B cell (primary cell): Measurements from ENCODE around the gene FAM234A. TPM values are rescaled to one million over a fixed set of nuclear protein-coding genes. Genes with fewer than 3 reads are reported as not detected.

Source experiments
- ATAC-seq: fragments of 200-7000 bp; cut with Tn5 transposase; one replicate; pipeline ENCODE4 v1.10.0; 2021; ENCODE audit warnings: low read depth, mild to moderate bottlenecking, moderate number of reproducible peaks, moderate library complexity
- CTCF ChIA-PET: fragments of 350-600 bp; sonication (Branson Sonifier 250); formaldehyde crosslinking; loops from one replicate; lab custom pipeline; 2021; ENCODE audit warnings: antibody characterized with exemption, inconsistent platforms; lab: Charles Lee
- POLR2A ChIA-PET: fragments of 350-600 bp; sonication (Branson Sonifier 250); formaldehyde crosslinking; loops from one replicate; lab custom pipeline; 2021; ENCODE audit warnings: antibody characterized with exemption; lab: Charles Lee
- DNase-seq: peaks from one replicate; pipeline ENCODE4 v3.0.0; 2013
- H2AFZ ChIP-seq: 2 replicates; pipeline ENCODE4 v1.6.1; 2012; ENCODE audit warnings: mild to moderate bottlenecking, low read depth, low read length; ENCODE audit not compliant: insufficient read depth, poor library complexity, severe bottlenecking
- H3K27ac ChIP-seq, 2 donors: 1 replicate in 1 of 2; 2 replicates in 1 of 2; pipeline ENCODE4 v1.5.1; 2012 to 2013; ENCODE audit warnings: low read length in 2 of 2, mild to moderate bottlenecking in 2 of 2, moderate library complexity in 1 of 2
- H3K27me3 ChIP-seq, 4 experiments: fragments of 200-600 bp in 1 of 4; sonication (generic) in 1 of 4; replicated peaks in 1 of 4; 1 replicate in 2 of 4; 2 replicates in 2 of 4; pipeline versions ENCODE4 v1.6.1 to v1.7.0; 2013 to 2016; ENCODE audit warnings: low read length in 3 of 4, mild to moderate bottlenecking in 2 of 4, mixed read lengths in 1 of 4, moderate library complexity in 1 of 4; ENCODE audit not compliant: insufficient read depth in 4 of 4, control insufficient read depth in 3 of 4; ENCODE audit errors: control extremely low read depth in 1 of 4
- H3K36me3 ChIP-seq, 2 experiments: replicated peaks in 1 of 2; 1 replicate in 1 of 2; 2 replicates in 1 of 2; pipeline versions ENCODE4 v1.6.1 to v1.7.1; 2013; ENCODE audit warnings: low read length in 1 of 2; ENCODE audit not compliant: insufficient read depth in 2 of 2, control insufficient read depth in 1 of 2; ENCODE audit errors: control extremely low read depth in 1 of 2, extremely low read depth in 1 of 2
- H3K4me1 ChIP-seq, 2 donors: fragments of 200-600 bp in 1 of 2; sonication (generic) in 1 of 2; 1 replicate in 1 of 2; 2 replicates in 1 of 2; pipeline versions ENCODE4 v1.5.1 to v1.6.1; 2013 to 2017; ENCODE audit warnings: low read length in 2 of 2; ENCODE audit not compliant: control insufficient read depth in 2 of 2, insufficient read depth in 2 of 2
- H3K4me2 ChIP-seq: replicated peaks from 2 replicates; pipeline ENCODE3; 2012; ENCODE audit warnings: mild to moderate bottlenecking, low read depth, low read length; ENCODE audit not compliant: poor library complexity, severe bottlenecking
- H3K4me3 ChIP-seq, 5 experiments: fragments of 200-600 bp in 1 of 5; sonication (generic) in 1 of 5; 1 replicate in 3 of 5; 2 replicates in 2 of 5; pipeline versions ENCODE4 v1.5.1 to v1.7.0; 2011 to 2016; ENCODE audit warnings: low read length in 4 of 5, mild to moderate bottlenecking in 4 of 5, low read depth in 2 of 5, control low read depth in 1 of 5, moderate library complexity in 1 of 5; ENCODE audit not compliant: insufficient read depth in 1 of 5; ENCODE audit errors: control extremely low read depth in 1 of 5, extremely low read depth in 1 of 5
- H3K79me2 ChIP-seq: fragments of 200-600 bp; sonication (generic); one replicate; pipeline ENCODE4 v1.6.0; 2016; ENCODE audit warnings: low read length; ENCODE audit not compliant: control insufficient read depth, insufficient read depth
- H3K9ac ChIP-seq: fragments of 200-600 bp; sonication (generic); 2 replicates; pipeline ENCODE4 v1.6.1; 2017; ENCODE audit warnings: mild to moderate bottlenecking, low read length, moderate library complexity
- H3K9me3 ChIP-seq, 3 donors: one replicate each; pipeline versions ENCODE4 v1.6.1 to v1.7.1; 2013; ENCODE audit warnings: low read length in 2 of 3; ENCODE audit not compliant: control insufficient read depth in 2 of 3, insufficient read depth in 1 of 3; ENCODE audit errors: control extremely low read depth in 1 of 3
- H4K20me1 ChIP-seq: 2 replicates; pipeline ENCODE4 v1.6.0; 2012; ENCODE audit warnings: mild to moderate bottlenecking, low read length; ENCODE audit not compliant: insufficient read depth, control insufficient read depth, poor library complexity, severe bottlenecking
- H3K27ac Mint-ChIP-seq: one replicate; pipeline ENCODE4 v1.8.0; 2021; ENCODE audit warnings: mixed read lengths
- H3K27me3 Mint-ChIP-seq: one replicate; pipeline ENCODE4 v1.8.0; 2021; ENCODE audit warnings: mixed read lengths
- H3K4me1 Mint-ChIP-seq: one replicate; pipeline ENCODE4 v1.8.0; 2021; ENCODE audit warnings: mixed read lengths
- H3K4me3 Mint-ChIP-seq: one replicate; pipeline ENCODE4 v1.8.0; 2021; ENCODE audit warnings: mixed read lengths
- H3K9me3 Mint-ChIP-seq: one replicate; pipeline ENCODE4 v1.8.0; 2022; ENCODE audit warnings: mixed read lengths; ENCODE audit not compliant: insufficient read depth
- CTCF ChIP-seq: fragments of 200-600 bp; IDR thresholded peaks from one replicate; pipeline ENCODE4 v1.8.0; 2022; ENCODE audit warnings: antibody characterized with exemption, mild to moderate bottlenecking
- EZH2 ChIP-seq: IDR thresholded peaks from 2 replicates; pipeline ENCODE4 v1.6.1; 2012; ENCODE audit warnings: borderline replicate concordance, low read depth, mild to moderate bottlenecking, moderate library complexity, low read length; ENCODE audit not compliant: insufficient read depth, poor library complexity, severe bottlenecking
- WGBS: methylation state at CpG from one replicate; pipeline ENCODE4 v1.1.5; 2013; ENCODE audit warnings: missing lambda C conversion rate; ENCODE audit not compliant: insufficient coverage; 5-methylcytosine and 5-hydroxymethylcytosine counted together
- intact Hi-C: fragments of 100-400 bp; cut with micrococcal nuclease; formaldehyde crosslinking; loops from one replicate; pipeline ENCODE4 v1.10.0; 2022
- polyA plus RNA-seq: library from polyadenylated mRNA; depleted of rRNA; stranded (reverse); fragments of >200 nt; gene quantifications from 2 replicates; pipeline ENCODE4 v1.2.3, GENCODE V29; 2012
- total RNA-seq, 2 donors: library from RNA; stranded (reverse); fragments of 120-200 nt in 1 of 2; gene quantifications; 1 replicate in 1 of 2; 2 replicates in 1 of 2; pipeline versions ENCODE4 v1.2.3 to v1.2.4, GENCODE V29; 2013 to 2022

Gene FAM234A
- total and polyA plus RNA-seq, 2 donors (not counting 1 experiment from before 2014, with no cell fraction given): 35.1 to 42.9 TPM

DNA sequence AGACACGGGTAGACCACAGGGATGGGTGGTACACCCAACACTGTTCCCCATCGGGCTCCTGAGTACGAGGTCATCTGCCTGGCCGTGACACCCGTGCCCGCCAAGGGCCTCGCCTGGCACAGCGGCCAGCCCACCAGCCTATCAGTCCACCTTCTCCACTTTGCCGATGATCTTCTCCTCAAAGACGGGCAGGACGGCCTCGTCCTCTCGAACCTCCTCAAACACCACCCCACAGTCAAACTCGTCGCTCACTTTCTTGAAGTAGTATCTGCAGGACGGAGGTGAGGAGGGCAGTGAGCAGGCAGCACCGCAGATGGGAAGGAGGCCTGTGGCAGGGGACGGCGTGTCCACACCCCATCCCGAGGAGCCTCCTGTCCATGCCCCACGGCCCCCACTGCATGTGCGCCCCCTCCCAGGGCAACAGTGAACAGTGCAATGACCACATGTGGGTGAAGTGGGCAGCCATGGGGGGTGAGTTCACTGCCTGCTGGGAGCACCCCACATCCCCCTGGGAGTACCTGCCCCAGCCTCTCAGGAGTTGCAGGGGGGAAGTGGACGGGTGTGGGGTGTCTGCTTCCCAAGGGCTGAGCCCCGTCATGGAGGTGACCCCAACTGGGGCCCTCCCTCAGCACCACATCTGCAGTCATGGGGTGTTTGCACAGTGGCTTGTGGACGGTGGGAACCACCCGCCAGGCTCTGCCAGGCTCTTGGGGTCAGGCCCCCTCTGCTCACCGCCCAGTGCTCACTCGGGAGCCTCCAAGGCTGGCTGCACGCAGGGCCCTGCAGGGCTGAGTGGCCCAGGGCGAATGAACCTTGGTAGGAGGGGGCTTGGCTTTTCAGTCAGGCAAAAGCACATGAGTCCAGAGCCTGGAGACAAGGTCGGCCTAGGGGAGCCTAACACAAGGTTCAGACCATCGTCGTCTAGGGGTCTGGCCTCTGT is 53.6 kb downstream of the FAM234A start:
- DNase-seq: no peak

More for the DNA sequence above, 53.6 kb downstream of the FAM234A start:
- no peaks in the 10 kb centered on the region for H3K9me3 Mint-ChIP-seq
- no peak overlapping the region for H3K27ac ChIP-seq
- intact Hi-C loops: no loop called here
- peaks cover 0 to 6% (median 0%) of the 10 kb centered on the region in 3 donors for H3K9me3 ChIP-seq
- peaks cover 0 to 44% of the 10 kb centered on the region in 2 experiments for H3K36me3 ChIP-seq
- TF ChIP-seq CTCF: no peak
- TF ChIP-seq EZH2: no peak
- H2AFZ ChIP-seq: no peak overlapping the region
- no peak overlapping the region for H3K9ac ChIP-seq
- H3K27me3 ChIP-seq: no peaks in the 10 kb centered on the region
- H3K27me3 Mint-ChIP-seq: no peaks in the 10 kb centered on the region
- no peak overlapping the region for H3K4me3 Mint-ChIP-seq
- ChIA-PET CTCF (no interaction called here), POLR2A (no interaction called here)
- 96% methylated on average over 26 of the region's 33 CpGs for WGBS
- H3K27ac Mint-ChIP-seq: no peak overlapping the region
- peaks cover 8% of the 10 kb centered on the region for H4K20me1 ChIP-seq
- ATAC-seq: no peak
- no peak overlapping the region for H3K4me3 ChIP-seq
- H3K4me1 Mint-ChIP-seq: no peaks in the 10 kb centered on the region
- H3K4me1 ChIP-seq: no peaks in the 10 kb centered on the region
- H3K4me2 ChIP-seq: no peak overlapping the region
- no peaks in the 10 kb centered on the region for H3K79me2 ChIP-seq
